AG09309 (cell line): ENCODE measurements around the gene RASAL1.

Experiments used
- DNase-seq: peaks from one replicate; pipeline ENCODE4 v3.0.0-alpha.2; 2010; ENCODE audit warnings: low read depth
- H3K4me3 ChIP-seq: 2 replicates; pipeline ENCODE4 v1.5.1; 2011; ENCODE audit warnings: mild to moderate bottlenecking, low read depth, low read length, moderate library complexity; ENCODE audit not compliant: control insufficient read depth
- TF ChIP-seq, protein P1 (sequence below): IDR thresholded peaks from 2 replicates; pipeline ENCODE4 v1.5.1; 2011; ENCODE audit warnings: mild to moderate bottlenecking, low read depth, low read length, inconsistent platforms; ENCODE audit not compliant: insufficient read depth, control insufficient read depth; ENCODE audit errors: missing control alignments

The RASAL1 gene

DNA sequence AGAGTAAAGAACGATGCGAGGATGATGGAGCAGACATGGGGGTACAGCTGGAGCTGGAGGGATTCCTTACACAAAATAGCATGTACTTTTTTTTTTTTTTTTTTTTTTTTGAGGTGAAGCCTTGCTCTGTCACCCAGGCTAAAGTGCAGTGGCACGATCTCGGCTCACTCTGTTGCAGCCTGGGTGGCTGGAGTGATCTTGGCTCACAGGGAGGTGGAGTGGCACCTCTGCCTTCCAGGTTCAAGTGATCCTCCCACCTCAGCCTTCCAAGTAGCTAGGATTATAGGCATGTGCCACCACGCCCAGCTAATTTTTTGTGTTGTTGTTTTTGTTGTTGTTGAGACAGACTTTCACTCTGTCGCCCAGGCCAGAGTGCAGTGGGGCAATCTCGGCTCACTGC, 5.1 kb upstream of the RASAL1 start:
- DNase-seq: no peak
- TF ChIP-seq, protein P1, sequence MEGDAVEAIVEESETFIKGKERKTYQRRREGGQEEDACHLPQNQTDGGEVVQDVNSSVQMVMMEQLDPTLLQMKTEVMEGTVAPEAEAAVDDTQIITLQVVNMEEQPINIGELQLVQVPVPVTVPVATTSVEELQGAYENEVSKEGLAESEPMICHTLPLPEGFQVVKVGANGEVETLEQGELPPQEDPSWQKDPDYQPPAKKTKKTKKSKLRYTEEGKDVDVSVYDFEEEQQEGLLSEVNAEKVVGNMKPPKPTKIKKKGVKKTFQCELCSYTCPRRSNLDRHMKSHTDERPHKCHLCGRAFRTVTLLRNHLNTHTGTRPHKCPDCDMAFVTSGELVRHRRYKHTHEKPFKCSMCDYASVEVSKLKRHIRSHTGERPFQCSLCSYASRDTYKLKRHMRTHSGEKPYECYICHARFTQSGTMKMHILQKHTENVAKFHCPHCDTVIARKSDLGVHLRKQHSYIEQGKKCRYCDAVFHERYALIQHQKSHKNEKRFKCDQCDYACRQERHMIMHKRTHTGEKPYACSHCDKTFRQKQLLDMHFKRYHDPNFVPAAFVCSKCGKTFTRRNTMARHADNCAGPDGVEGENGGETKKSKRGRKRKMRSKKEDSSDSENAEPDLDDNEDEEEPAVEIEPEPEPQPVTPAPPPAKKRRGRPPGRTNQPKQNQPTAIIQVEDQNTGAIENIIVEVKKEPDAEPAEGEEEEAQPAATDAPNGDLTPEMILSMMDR: no peak
- no peak overlapping the region for H3K4me3 ChIP-seq

DNA sequence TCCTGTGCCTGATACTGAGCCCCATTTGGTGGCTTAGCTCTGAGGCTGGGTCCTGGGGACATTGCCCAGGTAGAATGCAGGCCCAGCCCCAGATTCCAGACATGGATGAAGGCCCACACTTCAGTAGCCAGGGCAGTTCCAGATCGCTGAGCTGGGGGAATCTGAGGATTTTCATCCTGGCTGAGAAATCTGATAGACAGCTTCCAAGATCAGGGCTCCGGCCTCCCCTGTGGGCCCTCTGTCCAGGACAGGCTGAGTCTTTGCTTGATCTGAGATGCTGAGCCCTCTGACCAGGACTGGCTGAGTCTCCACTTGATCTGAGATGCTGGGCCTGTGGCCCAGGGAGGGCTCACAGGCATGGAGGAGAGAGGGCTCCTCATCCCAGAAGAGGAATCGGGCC, 3.3 kb upstream of the RASAL1 start:
- DNase-seq: no peak
- TF ChIP-seq, protein P1: no peak
- no peak overlapping the region for H3K4me3 ChIP-seq

DNA sequence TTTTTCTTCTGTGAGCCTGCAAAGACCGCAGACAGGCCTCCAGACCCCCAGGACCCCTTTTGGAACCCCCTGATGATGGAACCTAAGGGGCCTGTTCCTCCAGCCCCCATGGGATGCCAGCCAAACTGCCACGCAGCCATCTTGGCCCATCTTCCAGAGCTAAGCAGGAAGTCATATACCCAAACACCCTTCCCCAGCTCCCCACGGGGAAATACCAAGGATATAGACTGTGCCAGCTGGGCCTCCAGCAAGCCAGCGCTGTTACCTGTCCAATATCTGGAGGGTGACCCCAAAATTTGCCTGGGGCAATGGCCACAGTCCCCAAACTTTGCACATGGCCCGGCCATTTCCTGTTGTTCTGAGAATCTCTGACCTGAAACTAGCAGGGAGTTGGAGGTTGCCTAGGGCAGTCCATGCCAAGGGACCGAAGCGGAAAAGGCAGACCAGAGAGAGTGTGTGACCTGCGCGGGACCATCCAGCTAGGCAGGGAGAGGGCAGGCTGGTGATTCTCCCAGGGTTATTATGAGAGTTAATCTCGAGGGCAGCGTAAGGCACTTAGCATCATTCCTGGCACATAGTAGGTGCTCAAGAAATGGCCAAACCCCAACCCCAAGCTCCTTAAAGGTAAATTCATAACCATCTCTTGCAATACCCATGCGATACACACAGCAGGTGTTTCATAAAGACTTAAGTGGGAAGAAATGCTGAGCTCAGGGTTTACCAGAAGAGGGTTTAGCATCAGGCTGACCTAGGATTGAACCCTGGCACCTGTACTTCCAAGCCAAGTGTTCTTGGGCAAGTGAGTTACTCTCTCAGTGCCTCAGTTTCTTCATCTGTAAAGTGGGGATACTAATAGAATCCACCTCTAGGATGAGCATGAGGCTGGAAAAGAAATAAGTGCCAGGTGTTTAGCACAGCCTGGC, 2.6 kb upstream of the RASAL1 start:
- TF ChIP-seq, protein P1: no peak
- DNase-seq: no peak
- no peak overlapping the region for H3K4me3 ChIP-seq

DNA sequence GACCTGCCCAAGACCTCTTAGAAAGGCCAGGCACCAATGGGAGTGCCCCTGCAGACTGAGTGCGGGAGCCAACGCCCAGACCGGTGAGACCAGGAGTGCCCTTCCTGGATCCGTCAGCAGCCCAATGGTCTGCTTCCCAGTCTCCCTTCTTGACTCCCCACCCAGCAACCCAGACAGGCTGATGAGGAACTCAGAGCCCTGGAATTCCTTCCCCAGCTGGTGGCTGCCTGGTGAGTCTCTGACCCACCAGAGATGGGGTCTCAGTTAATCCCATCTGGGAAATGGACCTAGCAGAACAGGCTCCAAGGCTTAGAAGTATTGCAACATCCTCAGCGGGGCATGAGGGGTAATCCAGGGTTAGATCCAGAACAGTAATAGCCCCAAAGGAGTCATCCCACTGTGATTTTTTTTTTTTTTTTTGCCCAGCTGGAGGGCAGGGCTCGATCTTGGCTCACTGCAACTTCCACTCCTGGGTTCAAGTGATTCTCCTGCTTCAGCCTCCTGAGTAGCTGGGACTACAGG, 1.5 kb upstream of the RASAL1 start:
- TF ChIP-seq, protein P1: no peak
- H3K4me3 ChIP-seq: no peak overlapping the region
- DNase-seq: no peak

DNA sequence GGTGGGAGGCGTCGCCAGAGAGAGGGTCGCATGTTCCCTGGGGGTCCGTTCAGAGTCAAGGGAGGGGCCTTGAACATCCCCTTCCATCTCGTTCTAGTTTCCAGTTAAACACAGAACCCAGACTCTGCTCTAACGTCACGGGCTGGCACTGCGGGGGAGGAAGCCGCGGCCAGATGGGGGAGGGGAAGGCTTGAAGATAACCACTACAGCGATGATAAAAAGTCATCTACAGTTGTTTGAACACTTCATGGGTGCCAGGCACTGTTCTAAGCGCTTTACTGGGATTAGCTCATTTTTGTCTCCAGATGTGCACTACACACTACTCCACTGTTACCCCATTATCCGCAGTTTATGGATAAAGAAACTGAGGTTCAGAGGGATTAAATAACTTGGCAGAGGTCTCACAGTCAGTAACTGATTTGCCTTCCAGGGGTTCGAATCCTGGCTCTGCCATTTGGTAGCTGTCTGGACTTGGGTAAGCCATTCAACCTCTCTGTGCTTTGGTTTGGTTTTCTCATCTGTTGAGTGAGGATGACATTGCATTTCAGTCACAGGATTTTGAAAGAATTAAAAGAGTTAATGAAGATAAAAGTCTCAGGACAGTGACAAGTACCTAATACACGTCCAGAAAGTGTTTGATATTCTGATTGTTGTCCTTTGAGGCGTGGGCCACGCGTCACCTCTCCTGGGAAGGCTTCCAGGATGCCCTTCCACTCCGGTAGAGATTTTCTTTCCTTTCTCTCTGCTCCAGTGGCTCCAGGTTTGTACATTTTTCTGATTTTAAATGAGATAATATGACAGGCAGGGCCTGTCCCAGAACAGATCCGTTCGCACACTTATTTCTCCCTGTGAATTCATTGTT, 798 bp upstream of the RASAL1 start:
- TF ChIP-seq, protein P1: no peak
- H3K4me3 ChIP-seq: no peak overlapping the region

DNA sequence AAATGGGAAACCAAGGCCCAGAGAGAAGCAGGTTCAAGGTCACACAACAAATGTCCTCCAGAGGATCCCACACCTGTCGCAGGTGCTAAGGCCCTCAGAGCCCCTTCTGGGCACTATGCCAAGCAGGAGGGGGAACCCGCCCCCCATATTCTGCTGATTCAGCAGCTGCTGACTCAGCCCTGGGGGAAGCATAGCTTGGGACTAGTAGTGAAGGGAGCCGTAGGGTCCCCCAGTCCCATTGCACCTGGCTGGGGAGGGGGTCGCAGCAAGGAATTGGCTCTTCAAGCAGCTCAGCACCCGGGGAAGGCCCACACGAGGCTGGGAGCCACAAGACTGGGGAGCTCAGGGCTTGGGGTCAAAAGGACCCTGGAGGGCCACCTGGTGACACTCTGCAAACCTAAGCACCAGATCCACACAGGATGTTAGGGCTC, 1.0 kb downstream of the RASAL1 start:
- H3K4me3 ChIP-seq: no peak overlapping the region
- DNase-seq: no peak

More for the DNA sequence above, 798 bp upstream of the RASAL1 start:
- no peak for DNase-seq

More for the DNA sequence above, 1.0 kb downstream of the RASAL1 start:
- TF ChIP-seq, protein P1: no peak
